ENCODE data around the gene RHBDD1. TPM values are rescaled to one million over a fixed set of nuclear protein-coding genes. Genes with fewer than 3 reads are reported as not detected.

RHBDD1 gene
- total RNA-seq, 1 donor from 2014 or later: 3.7 TPM

DNA sequence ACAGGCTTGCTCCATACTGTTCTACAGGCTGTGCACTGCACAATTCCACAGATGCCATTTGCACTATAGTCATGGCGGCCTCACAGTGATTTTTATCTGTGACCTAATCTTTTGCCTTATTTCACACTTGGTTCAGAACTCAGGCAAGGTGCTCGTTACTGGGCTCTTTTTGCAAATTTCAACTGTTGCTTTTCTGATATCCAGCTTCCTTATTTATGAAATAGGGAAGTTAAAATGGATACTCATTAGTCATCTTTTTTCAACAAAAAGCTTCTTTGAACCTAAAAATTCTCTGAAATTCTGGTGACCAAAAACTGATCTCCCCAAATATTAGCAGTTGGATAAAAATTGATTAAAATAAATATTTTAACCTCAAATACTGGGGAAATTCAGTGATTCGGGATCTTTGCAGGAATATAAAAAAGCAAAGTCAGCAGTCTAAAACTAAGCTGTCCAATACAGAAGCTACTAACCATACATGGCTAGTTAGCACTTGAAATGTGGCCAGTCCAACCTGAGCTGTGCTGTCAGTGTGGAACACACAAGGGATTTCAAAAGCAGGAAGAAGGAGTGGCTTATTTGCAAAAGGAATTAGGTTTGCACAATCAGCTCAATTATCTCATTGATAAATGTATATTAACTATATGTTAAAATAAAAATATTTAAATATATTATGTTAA, 193.7 kb downstream of the RHBDD1 start:
- DNase-seq (ENCODE audit: low spot score in 2 of 2): no peak
- H3K27me3 ChIP-seq: no peaks in the 10 kb centered on the region
- H3K4me1 ChIP-seq: no peaks in the 10 kb centered on the region
- peaks cover 0 to 2% of the 10 kb centered on the region in 2 donors for H3K36me3 ChIP-seq
- intact Hi-C loops (cut with DNase I): no loop called here
- TF ChIP-seq, protein P1, sequence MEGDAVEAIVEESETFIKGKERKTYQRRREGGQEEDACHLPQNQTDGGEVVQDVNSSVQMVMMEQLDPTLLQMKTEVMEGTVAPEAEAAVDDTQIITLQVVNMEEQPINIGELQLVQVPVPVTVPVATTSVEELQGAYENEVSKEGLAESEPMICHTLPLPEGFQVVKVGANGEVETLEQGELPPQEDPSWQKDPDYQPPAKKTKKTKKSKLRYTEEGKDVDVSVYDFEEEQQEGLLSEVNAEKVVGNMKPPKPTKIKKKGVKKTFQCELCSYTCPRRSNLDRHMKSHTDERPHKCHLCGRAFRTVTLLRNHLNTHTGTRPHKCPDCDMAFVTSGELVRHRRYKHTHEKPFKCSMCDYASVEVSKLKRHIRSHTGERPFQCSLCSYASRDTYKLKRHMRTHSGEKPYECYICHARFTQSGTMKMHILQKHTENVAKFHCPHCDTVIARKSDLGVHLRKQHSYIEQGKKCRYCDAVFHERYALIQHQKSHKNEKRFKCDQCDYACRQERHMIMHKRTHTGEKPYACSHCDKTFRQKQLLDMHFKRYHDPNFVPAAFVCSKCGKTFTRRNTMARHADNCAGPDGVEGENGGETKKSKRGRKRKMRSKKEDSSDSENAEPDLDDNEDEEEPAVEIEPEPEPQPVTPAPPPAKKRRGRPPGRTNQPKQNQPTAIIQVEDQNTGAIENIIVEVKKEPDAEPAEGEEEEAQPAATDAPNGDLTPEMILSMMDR (IDR thresholded peaks at IDR 0.05): no peak
- H3K27ac ChIP-seq: no peak overlapping the region
- no peak overlapping the region for H3K4me3 ChIP-seq
- no peaks in the 10 kb centered on the region for H3K9me3 ChIP-seq

DNA sequence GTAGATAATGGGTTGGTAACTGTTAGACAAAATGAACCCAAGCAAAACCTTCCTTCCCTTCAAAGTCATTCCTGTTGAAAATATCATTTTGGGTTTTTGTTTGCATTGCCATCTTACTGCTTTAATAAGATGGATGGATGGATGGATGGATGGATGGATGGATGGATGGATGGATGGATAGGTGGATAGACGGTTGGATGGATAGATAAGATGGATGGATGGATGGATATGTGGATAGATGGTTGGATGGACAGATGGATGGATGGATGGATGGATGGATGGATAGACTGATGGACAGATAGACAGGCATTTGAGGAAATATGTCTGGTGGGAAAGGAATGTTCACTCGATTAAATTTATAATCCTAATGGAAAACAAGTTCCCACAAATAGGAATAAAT, 194.9 kb downstream of the RHBDD1 start:
- TF ChIP-seq, protein P1 (IDR thresholded peaks at IDR 0.05): no peak
- H3K27ac ChIP-seq: no peak overlapping the region
- intact Hi-C loops (cut with DNase I): no loop called here

DNA sequence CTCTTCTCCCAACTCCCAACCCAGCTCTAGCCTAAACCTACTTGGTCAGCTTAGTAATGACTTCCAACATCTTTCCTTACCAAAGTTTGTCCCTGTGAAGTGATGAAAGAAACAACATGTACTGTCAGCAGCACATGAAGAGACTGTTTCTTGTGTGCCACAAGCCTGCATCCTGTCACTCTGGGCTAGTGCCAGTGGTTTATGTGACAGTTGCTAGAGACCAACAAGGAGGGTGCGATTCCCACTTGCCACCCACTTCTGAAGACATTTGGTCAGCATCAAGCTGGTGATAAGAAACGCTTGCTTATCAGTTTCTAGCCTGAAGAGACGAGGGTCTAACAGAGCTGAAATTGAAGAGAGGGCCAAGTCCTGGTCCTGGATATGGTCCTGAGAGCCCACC, 195.5 kb downstream of the RHBDD1 start:
- Histone ChIP-seq H3K36me3 (peaks cover 0 to 2% of the 10 kb centered on the region in 2 donors), H3K4me3 (no peak overlapping the region), H3K4me1 (no peaks in the 10 kb centered on the region), H3K27me3 (no peaks in the 10 kb centered on the region), H3K9me3 (no peaks in the 10 kb centered on the region), H3K27ac (no peak overlapping the region)
- intact Hi-C loops (cut with DNase I): no loop called here
- no peak for DNase-seq (ENCODE audit: low spot score in 2 of 2)
- TF ChIP-seq, protein P1 (IDR thresholded peaks at IDR 0.05): no peak

More for the DNA sequence above, 194.9 kb downstream of the RHBDD1 start:
- no peaks in the 10 kb centered on the region for H3K9me3 ChIP-seq
- no peaks in the 10 kb centered on the region for H3K4me1 ChIP-seq
- H3K36me3 ChIP-seq: peaks cover 0 to 2% of the 10 kb centered on the region in 2 donors
- no peak for DNase-seq (ENCODE audit: low spot score in 2 of 2)
- no peak overlapping the region for H3K4me3 ChIP-seq
- no peaks in the 10 kb centered on the region for H3K27me3 ChIP-seq

DNA sequence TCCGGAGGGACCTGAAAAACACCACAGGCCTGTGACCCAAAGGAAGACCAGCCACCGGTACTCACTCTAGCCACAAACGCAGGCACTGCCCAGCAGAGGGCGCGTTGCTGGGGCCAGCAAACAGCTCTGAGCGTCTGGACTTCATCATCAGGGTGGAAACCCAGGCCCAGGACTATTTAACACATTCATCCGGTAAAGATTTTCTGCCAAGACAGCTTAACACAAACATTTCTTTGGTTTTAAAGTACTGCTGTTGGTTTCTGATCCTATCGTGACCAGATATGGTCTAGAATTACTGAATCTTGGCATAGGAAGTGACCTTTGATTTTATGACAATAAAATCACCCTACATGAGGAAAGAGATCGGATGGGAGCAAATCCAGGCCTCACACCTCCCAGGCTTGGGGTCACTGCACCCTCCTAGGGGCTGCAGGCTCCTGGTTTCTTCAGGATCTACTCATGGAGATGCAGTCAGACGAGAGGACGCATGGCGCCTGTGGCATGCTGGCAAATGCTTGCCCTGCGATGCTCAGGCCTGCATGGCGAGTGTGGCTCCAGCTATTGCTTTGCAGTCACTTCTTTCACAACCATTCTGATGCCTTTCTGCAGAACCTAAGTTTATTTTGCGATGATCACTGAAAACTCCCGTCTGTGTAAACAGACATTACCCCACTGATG, 197.8 kb downstream of the RHBDD1 start:
- TF ChIP-seq, protein P1 (IDR thresholded peaks at IDR 0.05): peak in 2 of 3 experiments; percentile 14 to 26
- intact Hi-C loops (cut with DNase I): no loop called here
- Histone ChIP-seq H3K27me3 (no peaks in the 10 kb centered on the region), H3K27ac (no peak overlapping the region), H3K9me3 (no peaks in the 10 kb centered on the region), H3K4me3 (no peak overlapping the region), H3K4me1 (no peaks in the 10 kb centered on the region), H3K36me3 (peaks cover 0 to 2% of the 10 kb centered on the region in 2 donors)
- no peak for DNase-seq (ENCODE audit: low spot score in 2 of 2)

DNA sequence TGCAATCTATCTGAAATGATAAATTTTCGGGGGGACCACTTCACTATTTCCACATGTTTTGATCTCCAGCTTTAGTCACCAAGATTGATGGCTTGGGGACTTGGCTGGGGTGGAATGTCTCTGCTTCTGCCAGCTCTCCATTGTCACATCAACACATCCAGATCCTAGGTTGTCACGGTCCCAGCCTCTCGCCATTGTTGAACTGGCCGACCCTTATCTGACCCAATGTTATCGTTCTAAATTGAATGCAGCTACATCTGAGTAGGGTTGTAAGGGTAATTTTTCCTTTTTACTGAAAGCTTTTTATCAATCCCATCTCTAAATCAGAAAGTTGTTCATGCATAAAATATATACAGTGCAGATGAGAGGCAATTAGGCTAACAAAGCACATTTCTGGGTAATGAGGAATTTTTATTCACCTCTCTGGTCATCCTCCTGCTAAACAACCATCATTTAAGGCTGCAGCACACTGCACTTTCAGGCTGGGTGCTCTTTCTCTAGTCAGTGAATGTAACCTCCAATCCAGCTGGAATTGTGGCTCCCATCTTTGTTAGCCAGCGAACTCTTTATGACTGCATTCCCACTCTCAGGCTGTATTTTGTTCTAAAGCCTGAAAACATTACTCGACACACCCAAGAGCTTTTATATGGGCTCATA, 200.0 kb downstream of the RHBDD1 start:
- no peak overlapping the region for H3K4me3 ChIP-seq

More for the DNA sequence above, 200.0 kb downstream of the RHBDD1 start:
- no peaks in the 10 kb centered on the region for H3K36me3 ChIP-seq
- no peak for DNase-seq (ENCODE audit: low spot score in 2 of 2)
- no peak overlapping the region for H3K27ac ChIP-seq
- TF ChIP-seq, protein P1 (IDR thresholded peaks at IDR 0.05): no peak
- no peaks in the 10 kb centered on the region for H3K4me1 ChIP-seq
- H3K9me3 ChIP-seq: no peaks in the 10 kb centered on the region
- no peaks in the 10 kb centered on the region for H3K27me3 ChIP-seq
- intact Hi-C loops (cut with DNase I): no loop called here

Data from ascending aorta (tissue), 2 donors.